ENCODE results near the gene AP5S1.

The AP5S1 gene

DNA sequence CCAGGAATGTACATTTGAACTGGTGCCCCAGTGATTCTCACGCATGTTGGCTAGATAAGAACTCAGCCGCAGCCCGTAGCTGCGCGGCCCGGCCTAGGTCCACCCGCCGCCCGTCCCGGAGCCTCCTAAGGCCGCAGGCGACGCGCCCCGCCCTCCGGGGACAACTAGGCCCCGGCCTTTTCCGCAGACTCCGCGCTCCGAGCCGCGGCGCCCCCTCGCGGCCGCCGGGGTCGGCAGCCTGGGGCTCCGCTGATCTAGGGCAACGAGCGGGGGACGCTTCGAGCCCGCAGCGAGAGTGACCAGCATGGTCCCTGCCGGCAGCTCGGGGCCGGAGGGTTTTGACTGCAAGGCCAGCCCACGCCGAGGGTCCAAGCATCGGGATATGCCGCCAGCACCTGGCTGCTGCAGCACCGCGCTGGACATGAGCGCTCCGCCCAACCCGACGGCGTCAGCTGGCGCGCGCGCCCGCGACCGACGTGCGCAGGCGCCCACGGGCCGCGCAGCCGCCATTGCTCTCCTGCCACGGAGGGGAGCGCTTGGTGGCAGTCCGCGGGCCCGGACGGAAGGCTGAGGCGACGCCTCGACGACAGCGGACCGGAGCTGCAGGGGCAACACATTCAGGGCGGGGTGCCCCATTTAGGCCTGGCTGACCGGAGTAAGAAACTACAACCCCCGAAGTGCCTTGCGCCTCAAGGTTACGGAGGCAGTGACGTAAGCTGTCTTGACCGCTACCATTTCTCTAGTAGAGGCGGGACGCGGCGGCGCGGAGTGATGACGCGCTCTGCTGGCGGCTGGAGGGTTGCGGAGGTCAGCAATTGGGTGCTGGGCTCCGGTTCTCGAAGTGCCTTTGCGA is at the start of gene AP5S1:
AP5S1 (plus strand) TSS at position 500 of the 853 bp plus-strand sequence. CDS start 1,571 bp downstream, outside the sequence.
- Histone ChIP-seq H3K4me1 (ENCODE audit: low read length) (peaks cover 11% of the 10 kb centered on the region), H4K20me1 (ENCODE audit: insufficient read depth, low read length) (no peaks in the 10 kb centered on the region), H3K9ac (ENCODE audit: low read length) (peak within 1 kb of the TSS; percentile 86), H3K27me3 (ENCODE audit: low read depth, low read length) (peaks cover 9% of the 10 kb centered on the region; the same call in 1 of the 2 replicates), H3K9me3 (ENCODE audit: insufficient read depth, low read length) (no peaks in the 10 kb centered on the region), H3K27ac (ENCODE audit: low read length) (peak within 1 kb of the TSS; percentile 85), H2AFZ (ENCODE audit: low read depth, low read length) (peak within 1 kb of the TSS; percentile 94), H3K36me3 (replicated peaks; ENCODE audit: low read depth, low read length) (peaks cover 12% of the 10 kb centered on the region), H3K4me2 (ENCODE audit: low read length) (peak within 1 kb of the TSS; percentile 87), H3K4me3 (ENCODE audit: low read length) (peak within 1 kb of the TSS; percentile 82), H3K79me2 (ENCODE audit: low read length) (peaks cover 7% of the 10 kb centered on the region)
- peak; percentile 99 for TF ChIP-seq CTCF (IDR thresholded peaks at IDR 0.05; ENCODE audit: low read depth, low read length)
- no peak for TF ChIP-seq EZH2phosphoT487 (IDR thresholded peaks at IDR 0.05; ENCODE audit: low read depth)

GRCh38 chr20:3771552-3772058 is 48.7 kb upstream of the AP5S1 start:
- Histone ChIP-seq H3K27me3 (ENCODE audit: low read depth, low read length) (no peaks in the 10 kb centered on the region), H3K9ac (ENCODE audit: low read length) (no peak overlapping the region), H3K36me3 (replicated peaks; ENCODE audit: low read depth, low read length) (no peaks in the 10 kb centered on the region), H3K79me2 (ENCODE audit: low read length) (peaks cover 8% of the 10 kb centered on the region), H3K27ac (ENCODE audit: low read length) (no peak overlapping the region), H3K4me1 (ENCODE audit: low read length) (peaks cover 8% of the 10 kb centered on the region), H3K4me2 (ENCODE audit: low read length) (no peak overlapping the region), H3K9me3 (ENCODE audit: insufficient read depth, low read length) (no peaks in the 10 kb centered on the region), H4K20me1 (ENCODE audit: insufficient read depth, low read length) (peaks cover under 1% of the 10 kb centered on the region; the same call in 1 of the 2 replicates), H3K4me3 (ENCODE audit: low read length) (no peak overlapping the region), H2AFZ (ENCODE audit: low read depth, low read length) (no peak overlapping the region)
- no peak for TF ChIP-seq EZH2phosphoT487 (IDR thresholded peaks at IDR 0.05; ENCODE audit: low read depth)
- no peak for TF ChIP-seq CTCF (IDR thresholded peaks at IDR 0.05; ENCODE audit: low read depth, low read length)

GRCh38 chr20:3775457-3776108 is 44.8 kb upstream of the AP5S1 start:
- H3K9ac ChIP-seq (ENCODE audit: low read length) = no peak overlapping the region
- no peak overlapping the region for H3K27ac ChIP-seq (ENCODE audit: low read length)
- no peaks in the 10 kb centered on the region for H3K9me3 ChIP-seq (ENCODE audit: insufficient read depth, low read length)
- H3K36me3 ChIP-seq (replicated peaks; ENCODE audit: low read depth, low read length) = no peaks in the 10 kb centered on the region
- H3K4me3 ChIP-seq (ENCODE audit: low read length) = no peak overlapping the region
- H2AFZ ChIP-seq (ENCODE audit: low read depth, low read length) = no peak overlapping the region
- TF ChIP-seq EZH2phosphoT487 (IDR thresholded peaks at IDR 0.05; ENCODE audit: low read depth) (no peak), CTCF (IDR thresholded peaks at IDR 0.05; ENCODE audit: low read depth, low read length) (no peak)
- no peak overlapping the region for H3K4me2 ChIP-seq (ENCODE audit: low read length)
- H3K79me2 ChIP-seq (ENCODE audit: low read length) = no peaks in the 10 kb centered on the region
- H3K4me1 ChIP-seq (ENCODE audit: low read length) = peaks cover 3% of the 10 kb centered on the region; the same call in 1 of the 2 replicates
- H4K20me1 ChIP-seq (ENCODE audit: insufficient read depth, low read length) = no peaks in the 10 kb centered on the region
- H3K27me3 ChIP-seq (ENCODE audit: low read depth, low read length) = no peaks in the 10 kb centered on the region

DNA sequence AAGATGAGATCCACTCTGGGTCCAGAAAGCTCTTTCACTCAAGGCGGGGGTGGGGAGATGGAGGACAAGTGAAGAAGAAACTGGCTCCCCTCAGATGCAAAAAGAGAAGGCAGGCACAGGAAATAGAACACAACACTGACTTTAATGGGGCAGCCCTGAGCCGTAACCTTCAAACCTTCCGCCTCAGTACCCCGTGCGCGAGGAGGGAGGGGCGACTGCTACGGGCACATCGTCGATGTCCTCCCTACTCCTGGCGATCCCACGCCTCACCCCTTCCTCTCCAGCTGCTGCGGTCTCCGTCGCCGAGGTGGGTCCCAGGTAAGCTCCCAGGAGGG is 43.0 kb upstream of the AP5S1 start:
- peak overlapping the region; percentile 51 for H3K4me2 ChIP-seq (ENCODE audit: low read length)
- TF ChIP-seq CTCF (IDR thresholded peaks at IDR 0.05; ENCODE audit: low read depth, low read length) = no peak
- TF ChIP-seq EZH2phosphoT487 (IDR thresholded peaks at IDR 0.05; ENCODE audit: low read depth) = no peak
- H3K36me3 ChIP-seq (replicated peaks; ENCODE audit: low read depth, low read length) = no peaks in the 10 kb centered on the region
- H3K79me2 ChIP-seq (ENCODE audit: low read length) = no peaks in the 10 kb centered on the region
- H3K27ac ChIP-seq (ENCODE audit: low read length) = no peak overlapping the region
- H3K4me3 ChIP-seq (ENCODE audit: low read length) = peak overlapping the region; percentile 65
- H3K9ac ChIP-seq (ENCODE audit: low read length) = no peak overlapping the region
- no peaks in the 10 kb centered on the region for H4K20me1 ChIP-seq (ENCODE audit: insufficient read depth, low read length)
- no peaks in the 10 kb centered on the region for H3K27me3 ChIP-seq (ENCODE audit: low read depth, low read length)
- H2AFZ ChIP-seq (ENCODE audit: low read depth, low read length) = peak overlapping the region; percentile 26; the same call in 1 of the 2 replicates
- H3K4me1 ChIP-seq (ENCODE audit: low read length) = peaks cover 8% of the 10 kb centered on the region; the same call in 1 of the 2 replicates
- H3K9me3 ChIP-seq (ENCODE audit: insufficient read depth, low read length) = no peaks in the 10 kb centered on the region
